ENCODE data around the gene FSD2. TPM values are rescaled to one million over a fixed set of nuclear protein-coding genes. Genes with fewer than 3 reads are reported as not detected.

FSD2 gene
- total and polyA plus RNA-seq, 2 of the 8 experiments (the other 6 are each of a cell fraction or from before 2014, with no cell fraction given), result 0.02 TPM; not detected in 1

GRCh38 chr15:82709081-82709420 lies 96.8 kb downstream of the FSD2 start:
- 2% methylated on average over 7 of the region's 15 CpGs; no CpG with 5 or more reads in 1 of the 2 experiments for WGBS, 2 experiments (ENCODE audit: extremely low coverage in 1 of 2, insufficient coverage in 1 of 2, insufficient read length in 1 of 2, insufficient replicate concordance in 2 of 2, low coverage in 1 of 2, low lambda C conversion rate in 2 of 2, missing lambda C conversion rate in 1 of 2)
- DNase-seq (ENCODE audit: low read depth in 1 of 2, low spot score in 2 of 2), result peak in 1 of 2 experiments; percentile 80
- peak overlapping the region in 3 of 4 experiments; percentile 58 to 68 (median 67); a peak in 6 of 7 replicates for H3K9ac ChIP-seq (replicated peaks in 1 of 4; ENCODE audit: extremely low read depth in 1 of 4, low read depth in 3 of 4, low read length in 3 of 4)
- 0 out of 2 replicates have a peak, but pooled peaks have one; percentile 6 for TF ChIP-seq TEAD4 (IDR thresholded peaks at IDR 0.05; ENCODE audit: low read depth, low read length)
- TF ChIP-seq TCF12 (IDR thresholded peaks at IDR 0.05; ENCODE audit: low read depth, low read length), result 0 out of 2 replicates have a peak, but pooled peaks have one; percentile 49
- TF ChIP-seq GTF2F1 (IDR thresholded peaks at IDR 0.05; ENCODE audit: borderline replicate concordance, low read depth, low read length), result no peak
- TF ChIP-seq BCL11A (IDR thresholded peaks at IDR 0.05; ENCODE audit: low read depth in 2 of 2, low read length in 2 of 2), result no peak
- peak; percentile 62 for TF ChIP-seq BACH1 (IDR thresholded peaks at IDR 0.05; ENCODE audit: low read length)
- TF ChIP-seq E2F6 (IDR thresholded peaks at IDR 0.05), result no peak
- TF ChIP-seq RXRA (IDR thresholded peaks at IDR 0.05; ENCODE audit: insufficient read depth, low read depth, low read length), result no peak
- TF ChIP-seq RBBP5 (IDR thresholded peaks at IDR 0.05; ENCODE audit: borderline replicate concordance, low read depth, low read length), result peak; percentile 81
- TF ChIP-seq ASH2L (IDR thresholded peaks at IDR 0.05; ENCODE audit: low read length), result peak; percentile 69
- TF ChIP-seq KDM1A (IDR thresholded peaks at IDR 0.05; ENCODE audit: borderline replicate concordance, low read length), result no peak
- peak in 1 of 2 experiments; percentile 41; a peak in 1 of 4 replicates for TF ChIP-seq HDAC2 (IDR thresholded peaks at IDR 0.05; ENCODE audit: borderline replicate concordance in 1 of 2, low read depth in 2 of 2, low read length in 2 of 2)
- peak; percentile 38; the same call in 1 of the 2 replicates for TF ChIP-seq MAFK (IDR thresholded peaks at IDR 0.05; ENCODE audit: low read depth, low read length)

More at GRCh38 chr15:82709081-82709420, 96.8 kb downstream of the FSD2 start:
- Histone ChIP-seq H3K4me1 (replicated peaks in 1 of 4; ENCODE audit: control insufficient read depth in 3 of 4, insufficient read depth in 4 of 4, low read length in 3 of 4) (peaks cover 0 to 13% (median 5%) of the 10 kb centered on the region in 4 experiments; a peak in 6 of 7 replicates), H3K79me2 (ENCODE audit: control insufficient read depth in 1 of 2, insufficient read depth in 2 of 2, low read length in 2 of 2) (peaks cover 0 to 3% of the 10 kb centered on the region in 2 experiments; a peak in 1 of 4 replicates), H2BK5ac (ENCODE audit: low read depth, low read length) (peak overlapping the region; percentile 2; the same call in 1 of the 2 replicates), H2BK20ac (ENCODE audit: low read length) (no peak overlapping the region), H3K14ac (ENCODE audit: insufficient read length) (no peak overlapping the region), H2BK120ac (replicated peaks; ENCODE audit: low read depth, low read length) (no peak overlapping the region), H3K4me3 (ENCODE audit: extremely low read depth in 1 of 4, insufficient read depth in 2 of 4, low read depth in 3 of 4, low read length in 4 of 4) (peak overlapping the region; percentile 39 to 99 (median 56)), H3K23me2 (ENCODE audit: low read depth, low read length) (peaks cover 13% of the 10 kb centered on the region; the same call in 1 of the 2 replicates), H3K18ac (ENCODE audit: extremely low read depth, low read length) (peak overlapping the region; percentile 78), H3K9me3 (ENCODE audit: insufficient read depth in 2 of 2, low read depth in 1 of 2, low read length in 1 of 2) (no peaks in the 10 kb centered on the region), H3K56ac (replicated peaks; ENCODE audit: insufficient read length, low read depth, low read length) (no peak overlapping the region), H4K91ac (replicated peaks; ENCODE audit: insufficient read length, low read length) (no peak overlapping the region), H2AK5ac (ENCODE audit: low read depth, low read length) (no peak overlapping the region), H3K27me3 (replicated peaks in 1 of 4; ENCODE audit: control insufficient read depth in 3 of 4, extremely low read depth in 1 of 4, insufficient read depth in 3 of 4, low read length in 3 of 4) (peaks cover 0 to 7% (median 1%) of the 10 kb centered on the region in 4 experiments; a peak in 3 of 7 replicates), H4K20me1 (replicated peaks in 1 of 2; ENCODE audit: control insufficient read depth in 1 of 2, insufficient read depth in 2 of 2, low read length in 2 of 2) (no peaks in the 10 kb centered on the region), H2AFZ (ENCODE audit: low read length) (peak overlapping the region; percentile 85), H3K4ac (replicated peaks; ENCODE audit: insufficient read length, low read depth, low read length) (no peak overlapping the region), H4K8ac (ENCODE audit: extremely low read depth, insufficient read depth, low read length) (no peak overlapping the region; the same call in 1 of the 2 replicates), H4K5ac (ENCODE audit: insufficient read length, low read depth, low read length) (peak overlapping the region; percentile 37), H3K79me1 (ENCODE audit: low read depth, low read length) (no peaks in the 10 kb centered on the region), H3K23ac (ENCODE audit: insufficient read length) (no peak overlapping the region), H3K4me2 (ENCODE audit: insufficient read depth in 1 of 2, low read depth in 2 of 2, low read length in 2 of 2) (peak overlapping the region; percentile 84 to 94), H3K27ac (ENCODE audit: low read depth, low read length) (peak overlapping the region; percentile 14; the same call in 1 of the 2 replicates), H2BK15ac (ENCODE audit: low read length) (peak overlapping the region; percentile 77; the same call in 1 of the 2 replicates), H2BK12ac (ENCODE audit: low read depth, low read length) (peak overlapping the region; percentile 32; the same call in 1 of the 2 replicates), H3K36me3 (ENCODE audit: control insufficient read depth in 2 of 4, insufficient read depth in 4 of 4, low read length in 3 of 4) (no peaks in the 10 kb centered on the region)
- POLR2A ChIA-PET (ENCODE audit: partially characterized antibody), result interaction anchor here (0.7 to 3.4 kb wide), 11 partner anchors 10 to 276 kb away, joined by 3 to 25 read pairs (median 6); no protein-coding TSS in a partner anchor
- CTCF ChIA-PET (ENCODE audit: partially characterized antibody), result interaction anchor here (0.8 to 1.6 kb wide), 5 partner anchors 9 to 65 kb away, joined by 3 to 4 read pairs (median 3); no protein-coding TSS in a partner anchor
- FAIRE-seq, result no peak
